Measurements from ENCODE around the gene COL15A1.

The COL15A1 gene

DNA sequence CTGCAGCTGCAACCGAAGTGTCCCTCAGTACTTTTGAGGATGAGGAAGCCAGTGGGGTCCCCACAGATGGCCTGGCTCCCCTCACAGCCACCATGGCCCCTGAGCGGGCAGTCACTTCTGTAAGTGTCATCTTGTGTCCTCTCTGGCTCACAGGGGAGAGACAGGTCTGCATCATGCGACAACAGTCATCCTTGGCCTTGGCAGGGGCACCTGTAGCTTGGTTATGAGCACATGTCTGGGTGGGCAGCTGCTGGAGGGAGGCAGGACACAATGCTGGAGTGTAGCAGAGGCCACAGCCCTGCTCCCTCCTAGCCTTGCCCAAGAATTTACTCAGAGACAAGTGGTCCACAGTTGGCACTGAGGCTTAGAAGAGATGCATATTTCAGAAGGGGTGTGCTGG is 71.7 kb downstream of the COL15A1 start:
- DNase-seq (ENCODE audit: low read depth in 2 of 2), result no peak

DNA sequence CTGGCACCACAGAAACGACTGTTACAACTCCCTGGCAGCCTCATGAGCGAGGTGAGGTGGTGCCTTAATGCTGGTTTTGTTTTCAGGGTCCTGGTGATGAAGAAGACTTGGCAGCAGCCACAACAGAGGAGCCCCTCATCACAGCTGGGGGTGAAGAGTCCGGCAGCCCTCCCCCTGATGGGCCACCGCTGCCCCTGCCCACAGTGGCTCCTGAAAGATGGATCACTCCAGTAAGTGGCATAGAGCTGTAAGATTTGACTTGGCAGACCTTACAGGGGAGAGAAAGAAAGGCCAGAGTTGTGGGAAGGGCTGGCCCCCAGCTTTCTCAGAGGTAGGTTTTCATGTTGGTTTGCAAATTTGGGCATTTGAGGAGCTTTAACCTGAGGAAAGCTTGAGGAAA is 72.2 kb downstream of the COL15A1 start:
- no peak for DNase-seq (ENCODE audit: low read depth in 2 of 2)

DNA sequence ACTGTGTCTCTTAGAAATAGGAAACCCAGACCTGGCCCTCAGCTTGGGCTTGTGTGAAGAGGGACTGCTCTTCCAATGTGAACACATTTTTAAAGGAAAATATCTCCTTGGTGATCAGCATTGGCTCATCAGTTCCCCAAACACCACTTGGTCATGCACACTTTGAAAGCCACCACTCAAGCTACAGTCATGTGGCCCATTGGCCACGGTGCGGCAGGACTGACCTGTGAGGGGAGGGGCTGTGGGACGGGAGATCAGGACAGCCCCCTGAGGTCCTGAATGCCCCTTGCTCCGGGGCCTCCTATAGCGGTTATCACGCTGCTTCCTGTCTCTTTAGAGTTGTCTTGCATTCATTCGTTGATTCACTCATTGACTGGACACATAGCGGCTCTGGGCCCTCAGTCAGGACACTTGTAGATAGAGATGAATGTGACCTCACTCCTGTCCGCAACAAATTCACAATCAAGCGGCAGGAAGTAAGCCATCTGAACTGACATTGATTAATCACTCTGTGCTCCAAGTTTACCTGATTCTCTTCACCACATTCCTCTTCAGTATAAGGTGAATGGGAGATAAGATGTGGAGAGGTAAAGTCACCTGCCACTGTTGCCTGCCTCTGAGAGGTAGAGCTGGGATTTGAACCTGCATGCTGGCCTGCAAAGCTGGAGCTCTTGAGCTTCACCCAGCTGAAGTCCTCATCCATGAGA is 73.1 kb downstream of the COL15A1 start:
- no peak for DNase-seq (ENCODE audit: low read depth in 2 of 2)

DNA sequence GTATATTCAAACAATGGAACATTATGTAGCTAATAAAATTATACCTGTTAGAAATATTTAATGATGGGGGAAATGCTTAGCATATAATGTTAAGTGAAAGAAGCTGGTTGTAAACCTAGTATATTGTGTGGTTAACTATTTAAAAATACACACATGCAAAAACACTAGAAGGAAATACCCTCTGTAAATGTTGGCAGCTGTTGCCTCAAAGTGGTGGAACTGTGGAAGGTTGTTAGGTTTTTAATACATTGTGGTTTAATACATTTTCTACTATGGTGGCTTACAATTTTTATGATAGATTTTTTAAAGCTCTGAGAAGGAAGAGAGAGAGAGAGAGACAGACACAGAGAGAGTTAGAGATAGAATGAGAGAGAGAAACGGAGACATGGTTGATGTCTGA is 74.9 kb downstream of the COL15A1 start:
- DNase-seq (ENCODE audit: low read depth in 2 of 2), result no peak

DNA sequence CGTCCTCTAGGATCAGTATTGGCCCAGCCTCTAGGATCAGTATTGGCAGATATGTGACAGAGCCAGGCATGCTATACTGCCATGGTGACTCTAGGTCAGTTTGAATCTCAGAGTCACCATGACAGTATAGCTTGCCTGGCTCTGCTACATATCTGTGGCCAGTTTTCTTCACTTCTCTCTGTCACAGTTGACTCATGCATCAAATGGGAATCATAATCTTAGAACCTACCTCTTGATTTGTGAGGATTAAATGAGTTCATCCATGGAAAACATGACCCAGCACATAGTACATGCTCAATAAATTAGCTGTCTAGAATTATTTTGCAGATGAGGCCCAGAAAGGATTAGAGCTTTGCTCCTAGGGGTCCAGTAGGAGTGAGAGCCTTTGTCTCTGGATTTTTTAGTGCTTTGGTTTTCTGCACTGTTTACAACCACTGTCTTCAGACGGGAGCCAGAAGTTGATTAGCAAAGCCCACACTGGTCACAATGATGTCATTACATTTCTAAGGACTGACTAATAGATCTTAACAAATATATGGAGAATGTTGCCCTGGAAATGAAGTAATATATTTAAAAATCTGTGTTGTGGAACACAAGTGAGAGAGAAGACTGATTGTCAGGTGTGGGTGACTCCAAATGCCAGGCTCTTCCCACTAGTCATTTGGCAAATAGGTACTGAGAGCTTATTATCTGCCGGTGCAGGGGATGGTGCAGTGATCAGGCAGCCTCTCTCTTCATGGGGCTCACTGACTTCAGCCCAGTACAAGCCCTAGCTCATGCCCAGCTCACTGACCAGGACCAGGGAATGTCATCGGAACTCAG is 76.0 kb downstream of the COL15A1 start:
- DNase-seq (ENCODE audit: low read depth in 2 of 2), result no peak

DNA sequence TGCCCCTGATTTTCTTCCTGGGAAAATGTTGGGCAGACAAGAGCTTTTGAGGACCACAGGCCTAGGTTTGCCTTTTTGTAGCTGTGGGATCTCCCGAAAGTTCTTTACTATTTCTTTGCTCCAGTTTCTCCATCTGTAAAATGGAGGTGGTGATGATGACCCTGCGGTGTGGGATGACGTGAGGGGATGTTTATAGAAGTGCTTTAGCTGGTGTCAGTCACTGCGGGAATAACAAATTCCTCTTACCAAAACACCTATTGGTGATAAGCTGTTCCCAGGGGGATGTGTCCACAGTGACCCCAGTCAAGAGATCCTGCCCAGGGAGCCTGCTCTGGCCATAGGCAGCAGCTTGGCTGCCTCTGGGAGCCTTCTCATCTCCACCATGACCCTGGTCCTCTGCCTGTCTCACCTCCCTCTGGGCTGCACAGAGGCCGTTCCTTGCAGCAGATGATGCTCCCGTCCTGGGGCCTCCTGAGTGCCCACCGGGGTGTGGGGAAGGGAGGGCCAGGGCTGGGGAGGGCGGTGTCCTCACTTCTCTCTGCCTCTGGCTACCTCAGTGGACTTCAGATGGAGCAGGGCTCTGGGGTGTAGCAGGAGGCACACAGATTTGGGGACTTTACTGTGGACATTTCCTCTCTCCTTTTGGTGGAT is 77.2 kb downstream of the COL15A1 start:
- DNase-seq (ENCODE audit: low read depth in 2 of 2), result no peak

DNA sequence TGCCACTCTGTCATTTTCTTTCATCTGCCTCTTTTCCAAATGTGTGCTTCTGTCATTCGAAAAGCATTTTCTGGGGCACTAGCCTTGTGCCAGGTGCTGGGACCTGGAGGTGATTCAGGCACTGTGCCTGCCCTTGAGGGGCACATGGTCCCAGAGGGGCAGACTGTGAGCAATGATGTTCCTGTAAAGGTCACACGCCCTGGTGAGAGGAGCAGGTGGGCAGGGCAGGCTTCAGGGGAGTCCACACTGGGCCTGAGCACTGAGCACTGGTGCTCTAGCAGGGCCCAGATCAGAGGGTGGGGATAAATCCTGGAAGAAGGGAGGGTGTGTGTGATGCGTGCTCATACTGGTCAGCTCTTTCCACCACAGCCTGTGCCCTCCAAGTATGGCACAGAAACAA is 77.8 kb downstream of the COL15A1 start:
- DNase-seq (ENCODE audit: low read depth in 2 of 2), result no peak

DNA sequence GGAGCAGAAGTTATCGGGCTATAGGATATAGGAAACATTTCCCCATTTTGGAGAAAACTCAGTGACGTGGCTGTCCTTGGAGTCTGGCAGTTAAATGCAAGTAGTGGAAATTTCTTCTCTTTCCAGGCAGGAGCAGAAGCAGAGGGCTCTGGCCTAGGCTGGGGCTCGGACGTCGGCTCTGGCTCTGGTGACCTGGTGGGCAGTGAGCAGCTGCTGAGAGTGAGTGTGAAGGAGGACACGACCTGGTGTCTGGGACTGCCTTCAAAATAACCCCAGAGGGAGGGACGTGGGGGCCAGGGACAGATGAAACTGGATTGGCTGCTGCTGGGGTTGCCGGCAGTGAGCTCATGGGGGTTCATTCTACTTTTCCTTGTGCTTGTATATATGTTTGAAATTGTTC is 79.5 kb downstream of the COL15A1 start:
- DNase-seq (ENCODE audit: low read depth in 2 of 2), result no peak

DNA sequence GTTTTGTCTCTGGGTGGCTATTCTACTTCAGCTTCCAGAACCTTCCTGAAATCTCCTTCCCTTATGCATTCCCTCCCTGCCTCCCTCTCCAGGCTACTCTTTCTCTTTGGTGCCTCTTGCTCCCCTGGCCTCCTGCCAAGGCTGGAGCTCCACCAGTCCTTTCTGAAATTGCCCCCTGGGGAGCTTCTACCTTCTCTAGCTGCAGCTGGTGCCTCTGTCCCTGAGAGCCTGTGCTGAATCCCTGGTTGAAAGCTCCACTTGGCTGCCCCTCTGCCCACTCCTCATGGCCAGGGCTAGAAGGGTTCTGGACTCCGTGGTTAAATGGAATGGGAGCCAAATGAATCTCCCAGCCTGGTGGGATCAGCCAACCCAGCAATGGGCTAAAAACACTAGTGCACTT is 80.1 kb downstream of the COL15A1 start:
- no peak for DNase-seq (ENCODE audit: low read depth in 2 of 2)

DNA sequence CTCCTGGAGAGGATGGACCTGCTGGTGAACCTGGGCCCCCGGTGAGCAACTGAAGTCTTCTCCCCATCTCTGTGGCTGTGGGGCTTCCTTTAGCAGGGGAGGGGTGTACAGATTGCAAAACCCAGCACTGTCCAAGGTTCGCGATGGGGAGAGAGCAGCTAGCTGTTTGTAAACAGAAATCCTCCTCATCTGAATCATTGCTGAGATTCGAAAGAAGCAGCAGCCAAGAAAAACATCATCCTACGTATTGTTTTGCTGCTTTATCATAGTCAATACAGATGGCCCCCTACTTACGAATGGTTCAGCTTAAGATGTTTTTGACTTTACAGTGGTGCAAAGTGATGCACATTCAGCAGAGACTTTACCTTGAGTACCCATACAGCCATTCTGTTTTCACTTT is 81.3 kb downstream of the COL15A1 start:
- DNase-seq (ENCODE audit: low read depth in 2 of 2), result no peak

DNA sequence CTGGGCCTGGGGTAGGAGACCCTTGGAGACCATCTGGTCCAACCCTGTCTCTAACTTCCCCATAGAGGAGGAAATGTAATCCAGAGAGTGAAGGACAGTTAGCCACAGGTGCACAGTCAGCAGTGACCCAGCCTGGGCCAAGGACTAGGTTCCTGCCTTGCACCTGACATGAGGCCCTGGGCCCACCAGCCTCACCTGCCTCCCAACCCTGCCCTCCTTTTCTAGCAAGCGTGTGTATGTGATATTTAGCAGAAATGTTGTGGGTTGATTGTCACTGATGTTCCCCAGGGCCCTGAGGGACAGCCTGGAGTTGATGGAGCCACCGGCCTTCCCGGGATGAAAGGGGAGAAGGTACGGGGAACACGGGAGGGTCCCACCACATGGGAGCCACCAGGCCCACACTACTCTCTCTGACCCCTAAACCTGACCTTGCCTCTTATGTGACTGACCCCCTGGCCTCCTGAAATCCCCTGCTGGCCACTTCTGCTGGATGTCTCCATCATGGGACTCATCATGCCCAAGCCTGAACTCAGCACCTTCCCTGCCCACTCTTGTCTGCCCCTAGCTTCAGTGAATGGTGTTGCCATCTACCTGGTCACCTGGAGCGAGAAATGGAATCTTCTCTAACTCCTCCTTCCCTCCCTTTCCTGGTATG is 82.0 kb downstream of the COL15A1 start:
- no peak for DNase-seq (ENCODE audit: low read depth in 2 of 2)

DNA sequence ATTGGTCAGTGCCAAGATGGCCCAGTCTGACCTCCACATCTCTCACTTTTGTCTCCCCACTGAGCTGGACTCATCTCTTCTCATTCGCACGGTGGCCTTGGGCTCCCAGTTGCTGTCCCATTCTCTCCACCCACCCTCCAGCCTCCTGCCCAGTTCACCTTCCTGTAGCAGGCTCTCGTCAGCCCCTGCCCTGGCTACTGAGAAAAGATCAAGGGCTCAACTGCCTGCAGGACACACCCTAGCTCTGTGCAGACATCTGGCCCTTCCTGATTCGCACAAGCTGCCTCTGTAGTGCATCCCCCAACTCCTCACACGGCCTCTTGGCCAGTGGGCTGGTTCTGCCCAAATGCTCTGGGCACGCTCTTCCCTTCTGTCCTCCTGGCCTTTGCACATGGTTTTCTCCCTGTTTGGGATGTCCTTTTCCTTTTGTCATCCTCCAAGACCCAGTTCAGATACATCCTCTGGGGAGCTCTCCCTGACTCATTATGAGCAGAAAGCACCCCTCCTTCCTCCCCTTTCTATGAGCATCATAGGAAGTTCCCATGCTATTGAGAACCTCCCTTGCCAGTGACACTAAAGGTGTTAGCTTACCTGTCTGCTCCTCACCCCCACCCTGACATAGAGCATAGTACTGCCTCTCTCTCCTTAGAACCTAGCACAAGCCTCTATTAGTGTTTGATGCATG is 82.7 kb downstream of the COL15A1 start:
- no peak for DNase-seq (ENCODE audit: low read depth in 2 of 2)

DNA sequence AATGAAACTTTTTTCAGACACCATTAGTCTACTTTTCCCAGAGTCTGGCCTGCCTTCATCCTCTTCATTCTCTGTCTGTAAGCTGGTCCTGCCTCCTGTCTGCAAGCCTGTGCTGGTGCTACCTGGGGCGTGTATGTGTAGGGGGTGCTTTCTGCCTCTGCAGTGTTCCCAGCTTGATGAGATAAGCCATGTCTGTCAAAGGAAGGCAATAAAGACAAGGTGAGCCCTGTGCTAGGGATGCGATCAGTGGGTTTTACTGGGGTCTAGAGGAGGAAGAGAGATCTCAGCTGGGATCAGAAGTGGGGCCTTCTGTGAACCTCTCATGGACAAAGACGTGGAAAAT is 83.2 kb downstream of the COL15A1 start:
- no peak for DNase-seq (ENCODE audit: low read depth in 2 of 2)

DNA sequence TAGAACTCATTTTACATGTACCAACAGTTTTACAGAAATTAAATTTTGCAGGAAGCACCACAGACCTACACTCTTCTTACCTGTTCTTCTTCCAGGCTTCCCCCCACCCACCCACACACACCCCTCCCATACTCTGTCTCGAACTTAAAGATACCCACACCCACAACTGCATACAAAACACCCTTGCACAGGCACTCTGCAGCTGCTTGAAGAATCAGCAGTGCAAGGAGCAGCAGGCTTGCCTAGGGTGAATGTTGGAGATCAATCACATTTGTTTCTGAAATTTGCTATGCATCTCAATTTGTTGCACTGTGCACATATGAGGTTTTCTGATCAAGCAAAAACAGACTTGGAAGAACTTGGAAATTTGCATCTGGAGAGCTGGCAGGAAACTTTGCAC is 83.7 kb downstream of the COL15A1 start:
- no peak for DNase-seq (ENCODE audit: low read depth in 2 of 2)

DNA sequence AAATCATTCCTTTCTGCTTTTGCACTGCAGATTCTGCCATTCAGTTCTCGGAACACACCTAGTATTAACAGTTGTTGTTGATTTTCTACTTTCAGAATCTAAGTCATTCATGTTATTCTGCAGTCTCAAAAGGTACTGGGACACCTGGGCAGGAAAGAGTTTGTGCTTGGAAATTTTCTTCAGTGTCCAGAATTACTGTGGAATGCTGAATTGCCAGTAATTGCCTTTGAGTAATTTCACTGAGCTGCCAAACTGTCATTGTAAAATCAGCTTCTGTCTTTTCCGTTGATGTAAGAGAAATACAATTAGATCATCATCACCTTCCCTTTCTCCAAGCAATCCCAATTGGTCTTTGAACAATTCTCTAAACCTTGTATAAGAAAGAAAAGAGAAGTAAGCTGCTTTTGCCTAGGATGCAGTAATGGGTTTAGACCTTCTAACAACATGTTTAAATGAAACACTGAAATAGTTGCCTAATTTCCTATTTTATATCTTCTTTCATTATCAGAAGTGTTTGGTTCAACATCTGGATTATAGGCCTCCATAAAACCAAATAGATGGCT is 85.5 kb downstream of the COL15A1 start:
- DNase-seq (ENCODE audit: low read depth in 2 of 2), result no peak

DNA sequence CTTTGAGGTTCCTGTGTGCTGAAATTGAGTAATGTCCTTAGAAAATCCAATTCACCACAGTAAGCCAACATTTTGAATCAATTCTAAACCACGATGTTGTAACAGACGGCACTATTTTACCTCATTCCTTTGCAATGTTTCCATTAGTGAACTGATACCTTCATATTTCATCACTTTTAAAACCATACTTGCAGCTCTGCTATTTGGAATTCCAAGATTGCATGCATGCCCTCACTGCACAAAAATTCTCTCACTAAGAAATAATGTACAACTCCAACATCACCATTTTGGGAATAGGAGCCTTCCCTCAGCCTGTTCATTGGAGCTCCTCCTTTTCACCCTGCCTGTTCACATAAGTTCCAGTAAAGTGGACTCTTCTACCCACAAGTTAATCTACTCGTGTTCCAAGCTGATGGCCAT is 86.4 kb downstream of the COL15A1 start:
- no peak for DNase-seq (ENCODE audit: low read depth in 2 of 2)

DNA sequence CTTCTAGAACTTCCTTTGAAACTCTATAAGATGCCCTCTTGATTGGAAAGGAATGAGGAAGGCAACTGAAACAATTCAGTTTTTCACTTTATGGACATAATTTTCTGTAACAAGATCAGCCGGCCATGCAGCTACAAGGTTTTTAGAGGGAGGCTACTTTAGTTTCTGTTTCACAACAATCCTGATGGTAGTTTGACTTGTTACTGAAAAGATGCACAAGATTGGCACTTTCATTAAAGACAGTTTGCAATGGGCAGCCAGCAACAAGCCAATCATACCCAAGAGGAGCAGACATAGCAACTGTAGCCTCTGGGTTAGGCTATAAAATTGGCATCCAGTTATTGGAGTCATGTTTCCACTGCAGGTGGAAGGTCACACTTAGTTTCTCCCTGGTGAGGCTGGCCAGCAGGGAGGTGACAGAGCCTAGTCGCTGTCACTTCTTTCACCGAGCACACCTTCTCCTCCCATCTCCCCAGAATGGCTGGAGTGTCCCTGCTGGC is 87.0 kb downstream of the COL15A1 start:
- DNase-seq (ENCODE audit: low read depth in 2 of 2), result no peak

DNA sequence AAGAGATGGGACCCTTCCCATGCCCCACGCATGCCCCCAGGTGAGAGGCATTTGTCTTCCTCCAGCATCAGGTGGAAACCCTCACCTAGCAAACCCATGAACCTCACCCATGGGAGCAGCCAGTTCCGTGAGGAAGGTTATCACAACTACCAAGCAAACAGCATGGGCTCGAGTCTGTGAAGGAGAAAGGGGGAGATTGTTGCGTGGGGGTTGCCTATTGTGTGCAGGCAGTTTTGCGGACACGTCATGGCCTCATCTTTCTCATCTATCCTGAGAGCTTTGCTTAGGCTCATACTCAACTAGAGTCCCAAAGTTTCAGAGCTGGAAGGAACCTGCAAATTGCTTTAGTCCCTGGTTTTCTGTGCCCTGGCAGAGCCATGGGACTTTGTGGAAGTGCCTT is 87.6 kb downstream of the COL15A1 start:
- DNase-seq (ENCODE audit: low read depth in 2 of 2), result no peak

DNA sequence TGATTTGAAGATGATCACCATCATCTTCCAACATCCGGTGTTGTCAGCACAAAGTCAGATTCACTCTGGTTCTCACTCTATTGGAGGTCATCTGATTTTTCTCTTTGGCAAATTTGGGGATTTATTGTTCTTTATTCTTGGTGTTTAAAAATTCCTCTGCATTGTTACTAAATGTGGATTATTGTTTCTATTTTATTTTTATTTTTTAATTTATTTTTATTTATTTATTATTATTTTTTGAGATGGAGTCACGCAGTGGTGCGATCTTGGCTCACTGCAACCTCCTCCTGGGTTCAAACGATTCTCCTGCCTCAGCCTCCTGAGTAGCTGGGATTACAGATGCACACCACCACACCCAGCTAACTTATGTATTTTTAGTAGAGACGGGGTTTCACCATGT is 88.3 kb downstream of the COL15A1 start:
- DNase-seq (ENCODE audit: low read depth in 2 of 2), result no peak

DNA sequence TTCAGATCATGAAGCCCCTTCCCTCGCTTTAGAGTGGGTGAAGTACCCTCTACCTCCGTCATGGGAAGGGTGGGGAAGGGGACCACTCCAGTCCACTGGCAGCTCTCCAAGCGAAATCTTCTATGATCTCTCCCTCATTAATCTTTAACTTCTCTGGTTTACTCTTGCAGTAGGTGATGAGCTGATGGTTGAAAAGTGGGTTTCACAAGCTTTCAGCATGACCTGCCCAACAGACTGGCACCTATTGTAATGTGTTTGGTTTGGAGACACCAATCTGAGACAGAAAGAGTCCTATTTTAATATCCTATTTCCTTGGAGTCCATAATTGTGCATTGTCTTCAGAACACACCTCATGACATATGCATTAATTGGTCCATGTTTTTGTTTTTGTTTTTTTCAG is 90.4 kb downstream of the COL15A1 start:
- no peak for DNase-seq (ENCODE audit: low read depth in 2 of 2)

DNA sequence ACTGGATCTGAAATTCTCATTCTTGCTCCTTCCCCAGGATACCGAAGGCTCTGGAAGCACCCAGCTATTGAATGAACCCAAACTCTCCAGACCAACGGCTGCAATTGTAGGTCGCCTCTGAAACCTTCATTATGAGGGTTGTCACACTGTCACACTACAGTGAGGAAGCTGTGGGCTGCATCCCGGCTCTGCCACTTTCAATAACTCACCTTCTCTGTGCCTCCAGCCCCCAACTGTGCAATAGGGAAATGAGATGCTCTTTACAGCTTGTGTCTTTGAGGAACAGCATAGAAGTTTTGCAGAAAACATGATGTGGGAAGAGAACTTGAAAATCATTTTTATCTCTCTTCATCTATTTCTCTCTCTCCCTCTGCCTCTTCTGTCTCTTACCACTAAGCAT is 91.6 kb downstream of the COL15A1 start:
- DNase-seq (ENCODE audit: low read depth in 2 of 2), result no peak
